Erythroblast (primary cell): ENCODE data around the gene TENM3.

Experiments used
- DNase-seq, 2 experiments: peaks; one replicate each; lab custom pipeline; 2025; lab: John Stamatoyannopoulos, UW
- GATA1 ChIP-seq: IDR thresholded peaks from 2 replicates; pipeline ENCODE4 v1.6.1; 2011; ENCODE audit warnings: low read depth, mild to moderate bottlenecking, control low read depth, low read length, moderate library complexity
- POLR2A ChIP-seq: IDR thresholded peaks from 2 replicates; pipeline ENCODE4 v1.6.1; 2011; ENCODE audit warnings: mild to moderate bottlenecking, low read length

TENM3 gene

DNA sequence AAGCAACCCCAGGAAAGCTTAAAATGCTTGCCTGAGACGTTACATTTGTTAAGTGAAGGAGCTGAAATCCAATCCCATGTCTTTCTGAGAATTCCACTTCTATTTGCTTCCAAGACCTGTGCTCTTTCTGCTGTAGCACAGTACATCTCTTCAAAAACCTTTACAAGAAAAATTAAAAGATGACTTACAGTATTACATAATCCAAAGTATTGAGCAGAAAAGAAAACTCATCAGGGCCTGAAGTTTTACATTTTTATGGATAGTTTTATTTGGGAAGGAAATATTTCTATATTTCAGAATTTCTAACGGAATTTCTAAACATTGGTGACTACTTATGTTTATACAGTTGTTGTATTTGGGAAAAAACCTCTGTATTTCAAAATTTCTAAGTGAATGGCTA lies 276.3 kb downstream of the TENM3 start:
- no peak for TF ChIP-seq POLR2A
- no peak for TF ChIP-seq GATA1
- DNase-seq = no peak

- no peak for TF ChIP-seq GATA1
- no peak for TF ChIP-seq POLR2A
- DNase-seq = no peak
Observed at GRCh38 chr4:182521011-182521410, 277.8 kb downstream of the TENM3 start.

GRCh38 chr4:182528819-182529218 lies 285.6 kb downstream of the TENM3 start:
- DNase-seq = no peak
- TF ChIP-seq GATA1 (no peak), POLR2A (no peak)

- no peak for TF ChIP-seq POLR2A
- TF ChIP-seq GATA1 = no peak
- no peak for DNase-seq
Observed at GRCh38 chr4:182530451-182530850, 287.2 kb downstream of the TENM3 start.

- TF ChIP-seq GATA1 (no peak), POLR2A (no peak)
- DNase-seq = no peak
Observed at GRCh38 chr4:182531555-182532162, 288.5 kb downstream of the TENM3 start.

DNA sequence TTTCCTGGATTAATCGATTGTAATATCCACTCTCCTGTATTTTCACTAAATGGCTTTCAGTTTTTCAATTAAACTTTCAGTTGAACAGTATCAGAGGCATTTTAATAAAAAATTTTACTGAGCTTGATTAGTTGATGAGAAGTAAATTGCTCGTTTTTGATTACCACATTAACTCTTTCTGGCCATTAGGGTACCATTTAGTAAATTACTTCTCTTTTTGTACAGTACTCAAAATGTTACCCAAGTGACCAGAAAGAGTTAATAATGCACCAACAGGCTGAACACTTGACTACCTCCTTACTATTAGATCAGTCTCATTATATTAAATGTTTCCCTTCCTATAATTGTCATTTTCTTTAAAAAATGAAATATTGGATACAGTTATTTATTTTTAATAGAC lies 289.2 kb downstream of the TENM3 start:
- no peak for DNase-seq

DNA sequence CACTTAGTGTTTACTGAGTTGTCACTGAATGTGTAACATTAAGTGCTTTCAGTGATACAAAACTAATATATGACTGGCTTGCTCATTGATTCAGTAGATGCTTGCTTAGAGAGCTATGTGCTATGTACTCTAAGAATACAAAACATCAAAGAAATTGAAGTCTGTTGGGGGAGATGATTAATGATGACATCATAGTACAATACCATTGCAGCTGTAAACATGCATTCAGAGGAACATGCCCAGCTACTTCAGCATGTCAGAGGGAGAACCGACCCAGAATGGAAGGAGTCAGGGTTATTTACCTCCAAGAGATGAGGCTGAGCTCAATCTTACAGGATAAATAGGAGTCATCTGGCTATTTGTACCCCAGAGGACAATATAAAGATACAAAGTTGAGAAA lies 290.8 kb downstream of the TENM3 start:
- no peak for DNase-seq

More for the DNA sequence above, 289.2 kb downstream of the TENM3 start:
- TF ChIP-seq GATA1 (no peak), POLR2A (no peak)

DNA sequence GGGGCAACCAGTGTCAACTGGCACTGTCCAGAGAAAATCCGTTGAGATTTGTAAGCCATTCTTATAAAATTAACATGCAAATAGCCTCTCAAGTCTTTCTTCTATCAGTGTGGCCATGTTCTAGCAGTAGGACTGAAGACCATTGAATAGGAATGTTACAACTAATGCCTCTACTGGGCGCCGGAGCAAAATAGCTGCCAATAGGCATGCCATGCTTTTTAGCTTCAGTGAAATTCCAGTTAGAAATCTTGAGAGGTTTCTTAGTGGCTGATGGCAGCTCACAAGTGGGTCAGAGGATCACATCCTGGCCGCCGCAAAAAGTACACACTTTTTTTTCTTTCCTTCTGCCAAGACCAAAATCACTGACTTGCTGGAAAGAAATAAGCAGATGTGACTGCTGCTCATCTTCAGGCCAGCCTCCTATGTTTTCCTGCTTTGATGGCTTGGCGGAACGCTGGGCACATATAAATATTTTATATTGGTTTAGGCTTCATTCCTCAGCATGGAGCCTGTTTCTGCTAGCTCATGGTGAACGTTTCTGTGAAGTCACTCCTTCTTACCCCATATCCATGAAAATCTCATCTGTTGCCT lies 293.1 kb downstream of the TENM3 start:
- no peak for TF ChIP-seq GATA1
- no peak for DNase-seq

More for the DNA sequence above, 290.8 kb downstream of the TENM3 start:
- TF ChIP-seq POLR2A (no peak), GATA1 (no peak)

- DNase-seq = no peak
- TF ChIP-seq POLR2A = no peak
Observed at GRCh38 chr4:182537031-182537795, 294.0 kb downstream of the TENM3 start.

- TF ChIP-seq GATA1 (no peak), POLR2A (no peak)
- no peak for DNase-seq
Observed at GRCh38 chr4:182538031-182538430, 294.8 kb downstream of the TENM3 start.

DNA sequence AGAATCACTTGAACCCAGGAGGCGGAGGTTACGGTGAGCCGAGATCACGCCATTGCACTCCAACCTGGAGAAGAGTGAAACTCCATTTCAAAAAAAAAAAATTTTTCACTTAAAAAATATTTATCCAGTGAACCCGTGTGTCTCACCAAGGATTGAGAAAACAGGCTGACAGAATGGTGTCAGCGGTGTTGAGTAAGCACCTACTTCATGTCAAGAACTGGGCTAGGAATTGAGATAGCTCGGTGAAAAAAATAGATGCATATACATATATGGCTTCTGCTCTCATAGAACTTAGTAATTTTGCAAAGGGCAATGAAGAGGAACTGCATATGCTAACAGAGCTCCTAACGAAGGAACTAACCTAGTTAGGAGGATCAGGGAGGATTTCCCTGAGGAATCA lies 297.3 kb downstream of the TENM3 start:
- TF ChIP-seq GATA1 = no peak
- TF ChIP-seq POLR2A = no peak
- DNase-seq = no peak

GRCh38 chr4:182547435-182547834 lies 304.2 kb downstream of the TENM3 start:
- TF ChIP-seq POLR2A (no peak), GATA1 (no peak)
- no peak for DNase-seq

GRCh38 chr4:182548156-182548555 lies 305.0 kb downstream of the TENM3 start:
- TF ChIP-seq GATA1 = no peak
- TF ChIP-seq POLR2A = no peak
- no peak for DNase-seq

DNA sequence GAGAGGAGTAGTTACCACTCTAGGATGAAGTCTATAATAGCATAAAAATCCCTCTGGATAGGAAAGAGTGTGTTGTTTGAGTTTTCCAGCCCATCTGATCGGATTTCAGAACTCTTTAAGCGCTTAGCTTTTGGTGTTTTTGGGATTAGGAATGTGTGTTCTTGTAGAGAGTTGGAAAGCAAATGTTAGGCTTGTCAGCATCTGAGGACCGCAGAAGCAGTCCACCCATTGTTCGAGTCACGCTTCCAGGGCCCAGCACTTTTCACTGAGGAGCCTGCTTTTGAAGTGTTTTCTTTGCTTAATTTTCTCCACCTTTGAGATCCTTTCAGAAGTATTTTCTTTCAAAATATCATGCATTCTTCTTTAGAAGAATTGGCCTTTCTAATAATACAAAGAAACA lies 306.2 kb downstream of the TENM3 start:
- DNase-seq = no peak
- TF ChIP-seq POLR2A (no peak), GATA1 (no peak)
